ENCODE results near the gene NISCH.
"Not testable (repeated sequence)": the region's sequence is repeated elsewhere in the genome, so short reads cannot be mapped to it uniquely, and the experiment has no call there.

NISCH gene

GRCh38 chr3:52517796-52518722 is 62.7 kb downstream of the NISCH start:
- no peak for DNase-seq

- no peak for DNase-seq
These were observed 63.5 kb downstream of the NISCH start for GRCh38 chr3:52518723-52519444.

DNA sequence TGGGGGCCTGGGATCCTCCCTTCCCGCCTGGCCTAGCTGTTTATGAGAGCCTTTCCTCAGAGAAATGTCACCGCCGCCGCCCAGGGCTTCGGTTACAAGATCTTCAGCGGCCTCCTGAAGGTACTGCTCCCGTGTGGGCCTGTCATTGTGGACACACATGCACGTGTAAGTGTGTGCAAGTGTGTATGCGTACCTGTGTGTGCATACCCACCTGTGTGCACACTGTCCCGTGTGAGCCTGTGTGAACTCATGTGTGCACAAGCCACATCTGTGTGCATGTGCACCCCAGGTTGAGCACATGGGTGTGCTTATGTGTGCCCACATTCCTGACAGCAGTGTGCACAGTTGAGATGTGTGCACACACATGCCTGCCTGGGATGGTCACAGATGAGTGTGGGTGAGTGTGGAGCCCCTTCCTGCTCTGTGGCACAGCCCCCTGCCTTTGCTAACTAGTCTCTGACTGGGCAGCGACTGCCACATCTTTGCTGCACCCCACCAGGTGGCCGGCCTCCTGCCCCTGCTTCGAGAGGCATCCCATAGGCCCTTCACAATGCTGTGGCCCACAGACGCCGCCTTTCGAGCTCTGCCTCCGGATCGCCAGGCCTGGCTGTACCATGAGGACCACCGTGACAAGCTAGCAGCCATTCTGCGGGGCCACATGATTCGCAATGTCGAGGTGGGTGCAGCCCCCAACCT is 64.2 kb downstream of the NISCH start:
- no peak for DNase-seq

DNA sequence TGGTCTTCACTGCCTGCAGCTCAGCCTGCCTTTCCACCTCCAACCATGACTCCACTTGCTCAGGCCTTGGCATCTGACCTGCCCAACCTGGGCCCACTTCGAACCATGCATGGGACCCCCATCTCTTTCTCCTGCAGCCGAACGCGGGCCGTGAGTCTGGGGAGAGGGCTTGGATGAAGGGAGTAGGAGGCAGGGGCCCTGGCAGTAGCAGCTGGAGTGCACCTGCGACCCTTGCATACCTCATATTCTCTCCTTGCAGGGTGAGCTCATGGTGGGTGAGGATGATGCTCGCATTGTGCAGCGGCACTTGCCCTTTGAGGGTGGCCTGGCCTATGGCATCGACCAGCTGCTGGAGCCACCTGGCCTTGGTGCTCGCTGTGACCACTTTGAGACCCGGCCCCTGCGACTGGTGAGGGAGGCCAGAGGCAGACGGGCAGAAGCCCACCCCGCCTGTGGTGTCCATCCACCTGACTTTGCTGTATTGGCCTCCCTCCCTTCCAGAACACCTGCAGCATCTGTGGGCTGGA is 64.8 kb downstream of the NISCH start:
- no peak for DNase-seq

DNA sequence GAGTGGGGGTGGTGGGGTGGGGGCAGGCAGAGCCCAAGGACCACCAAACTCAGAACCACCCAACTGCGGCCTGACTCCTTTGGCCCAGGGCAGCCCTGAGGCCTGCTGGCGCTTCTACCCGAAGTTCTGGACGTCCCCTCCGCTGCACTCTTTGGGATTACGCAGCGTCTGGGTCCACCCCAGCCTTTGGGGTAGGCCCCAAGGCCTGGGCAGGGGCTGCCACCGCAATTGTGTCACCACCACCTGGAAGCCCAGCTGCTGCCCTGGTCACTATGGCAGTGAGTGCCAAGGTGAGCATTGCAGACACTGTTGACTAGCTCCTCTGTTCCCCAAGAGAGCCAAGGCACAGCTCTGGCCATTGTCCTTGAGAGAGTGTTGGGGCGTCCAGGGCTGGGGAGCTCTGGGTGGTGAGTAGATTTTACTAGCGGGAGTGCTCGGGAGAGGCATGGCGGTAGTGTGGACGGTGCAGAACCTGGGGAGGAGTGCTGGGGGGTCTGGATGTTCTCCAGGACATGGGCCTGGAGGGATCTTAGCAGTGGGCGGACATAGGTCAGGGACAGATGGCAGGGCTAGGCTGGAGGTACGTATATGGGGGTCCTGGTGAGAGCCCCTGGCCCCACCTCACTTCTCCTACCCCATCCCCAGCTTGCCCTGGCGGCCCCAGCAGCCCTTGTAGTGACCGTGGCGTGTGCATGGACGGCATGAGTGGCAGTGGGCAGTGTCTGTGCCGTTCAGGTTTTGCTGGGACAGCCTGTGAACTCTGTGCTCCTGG is 65.5 kb downstream of the NISCH start:
- no peak for DNase-seq

DNA sequence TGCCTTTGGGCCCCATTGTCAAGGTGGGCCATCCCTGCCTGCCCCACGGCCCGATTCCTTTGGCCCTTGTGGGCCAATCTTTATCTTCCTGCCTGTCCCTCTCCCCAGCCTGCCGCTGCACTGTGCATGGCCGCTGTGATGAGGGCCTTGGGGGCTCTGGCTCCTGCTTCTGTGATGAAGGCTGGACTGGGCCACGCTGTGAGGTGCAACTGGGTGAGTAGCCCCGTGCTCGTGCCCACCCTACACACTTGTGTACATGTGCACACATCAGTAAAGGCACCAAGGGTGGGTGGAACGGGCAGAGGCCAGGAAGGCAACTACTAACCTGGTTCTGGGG is 66.1 kb downstream of the NISCH start:
- DNase-seq: no peak

DNA sequence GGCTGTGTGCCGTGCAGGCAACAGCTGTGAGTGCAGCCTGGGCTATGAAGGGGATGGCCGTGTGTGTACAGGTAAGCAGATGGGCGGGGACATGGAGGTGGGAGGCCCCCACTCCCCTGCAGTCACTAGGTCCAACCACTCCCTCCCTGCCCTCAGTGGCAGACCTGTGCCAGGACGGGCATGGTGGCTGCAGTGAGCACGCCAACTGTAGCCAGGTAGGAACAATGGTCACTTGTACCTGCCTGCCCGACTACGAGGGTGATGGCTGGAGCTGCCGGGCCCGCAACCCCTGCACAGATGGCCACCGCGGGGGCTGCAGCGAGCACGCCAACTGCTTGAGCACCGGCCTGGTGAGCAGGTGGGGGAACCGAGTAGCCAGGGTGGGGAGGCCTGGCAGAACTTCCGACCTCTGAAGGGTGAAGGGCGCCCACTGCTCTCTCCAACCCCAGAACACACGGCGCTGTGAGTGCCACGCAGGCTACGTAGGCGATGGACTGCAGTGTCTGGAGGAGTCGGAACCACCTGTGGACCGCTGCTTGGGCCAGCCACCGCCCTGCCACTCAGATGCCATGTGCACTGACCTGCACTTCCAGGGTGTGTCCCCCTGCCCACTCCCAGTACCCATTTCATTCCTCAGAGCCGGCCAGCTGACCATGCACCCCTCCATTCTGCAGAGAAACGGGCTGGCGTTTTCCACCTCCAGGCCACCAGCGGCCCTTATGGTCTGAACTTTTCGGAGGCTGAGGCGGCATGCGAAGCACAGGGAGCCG is 66.7 kb downstream of the NISCH start:
- DNase-seq: no peak

- no peak for DNase-seq
These were observed 67.3 kb downstream of the NISCH start for GRCh38 chr3:52522651-52523251.

DNA sequence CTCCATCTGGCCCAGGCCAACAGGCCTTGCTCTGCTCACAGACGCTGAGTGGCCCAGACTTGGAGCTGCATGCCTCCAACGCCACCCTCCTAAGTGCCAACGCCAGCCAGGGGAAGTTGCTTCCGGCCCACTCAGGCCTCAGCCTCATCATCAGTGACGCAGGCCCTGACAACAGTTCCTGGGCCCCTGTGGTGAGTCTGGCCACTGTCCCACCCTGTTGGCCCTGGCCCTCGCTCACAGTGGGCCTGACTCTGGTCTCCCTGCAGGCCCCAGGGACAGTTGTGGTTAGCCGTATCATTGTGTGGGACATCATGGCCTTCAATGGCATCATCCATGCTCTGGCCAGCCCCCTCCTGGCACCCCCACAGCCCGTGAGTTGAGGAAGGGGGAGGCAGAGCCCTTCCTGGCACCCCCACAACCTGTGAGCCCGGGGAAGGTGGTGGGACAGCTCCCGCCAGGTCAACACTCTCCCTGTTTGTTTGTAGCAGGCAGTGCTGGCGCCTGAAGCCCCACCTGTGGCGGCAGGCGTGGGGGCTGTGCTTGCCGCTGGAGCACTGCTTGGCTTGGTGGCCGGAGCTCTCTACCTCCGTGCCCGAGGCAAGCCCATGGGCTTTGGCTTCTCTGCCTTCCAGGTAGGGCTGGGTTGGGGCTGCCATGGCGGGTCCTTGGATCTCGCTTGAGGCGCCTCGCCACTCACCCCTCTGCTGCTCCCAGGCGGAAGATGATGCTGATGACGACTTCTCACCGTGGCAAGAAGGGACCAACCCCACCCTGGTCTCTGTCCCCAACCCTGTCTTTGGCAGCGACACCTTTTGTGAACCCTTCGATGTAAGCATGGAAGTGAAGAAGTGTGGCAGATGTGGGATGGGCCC is 68.2 kb downstream of the NISCH start:
- no peak for DNase-seq

DNA sequence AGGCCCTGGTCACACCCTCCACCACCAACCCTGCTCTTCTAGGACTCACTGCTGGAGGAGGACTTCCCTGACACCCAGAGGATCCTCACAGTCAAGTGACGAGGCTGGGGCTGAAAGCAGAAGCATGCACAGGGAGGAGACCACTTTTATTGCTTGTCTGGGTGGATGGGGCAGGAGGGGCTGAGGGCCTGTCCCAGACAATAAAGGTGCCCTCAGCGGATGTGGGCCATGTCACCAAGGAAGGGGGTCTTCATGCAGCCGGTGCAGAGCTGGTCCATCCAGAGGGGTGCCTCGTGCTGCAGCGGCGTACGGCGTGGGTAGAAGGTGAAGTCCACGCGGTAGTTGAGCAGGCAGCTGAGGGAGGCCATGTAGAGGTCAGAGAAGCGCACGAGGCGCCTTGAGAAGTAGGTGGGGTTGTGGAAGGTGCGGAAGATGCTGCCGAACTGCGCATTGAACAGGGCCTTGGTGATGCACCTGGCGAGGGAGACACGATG is 68.9 kb downstream of the NISCH start:
- no peak for DNase-seq

DNA sequence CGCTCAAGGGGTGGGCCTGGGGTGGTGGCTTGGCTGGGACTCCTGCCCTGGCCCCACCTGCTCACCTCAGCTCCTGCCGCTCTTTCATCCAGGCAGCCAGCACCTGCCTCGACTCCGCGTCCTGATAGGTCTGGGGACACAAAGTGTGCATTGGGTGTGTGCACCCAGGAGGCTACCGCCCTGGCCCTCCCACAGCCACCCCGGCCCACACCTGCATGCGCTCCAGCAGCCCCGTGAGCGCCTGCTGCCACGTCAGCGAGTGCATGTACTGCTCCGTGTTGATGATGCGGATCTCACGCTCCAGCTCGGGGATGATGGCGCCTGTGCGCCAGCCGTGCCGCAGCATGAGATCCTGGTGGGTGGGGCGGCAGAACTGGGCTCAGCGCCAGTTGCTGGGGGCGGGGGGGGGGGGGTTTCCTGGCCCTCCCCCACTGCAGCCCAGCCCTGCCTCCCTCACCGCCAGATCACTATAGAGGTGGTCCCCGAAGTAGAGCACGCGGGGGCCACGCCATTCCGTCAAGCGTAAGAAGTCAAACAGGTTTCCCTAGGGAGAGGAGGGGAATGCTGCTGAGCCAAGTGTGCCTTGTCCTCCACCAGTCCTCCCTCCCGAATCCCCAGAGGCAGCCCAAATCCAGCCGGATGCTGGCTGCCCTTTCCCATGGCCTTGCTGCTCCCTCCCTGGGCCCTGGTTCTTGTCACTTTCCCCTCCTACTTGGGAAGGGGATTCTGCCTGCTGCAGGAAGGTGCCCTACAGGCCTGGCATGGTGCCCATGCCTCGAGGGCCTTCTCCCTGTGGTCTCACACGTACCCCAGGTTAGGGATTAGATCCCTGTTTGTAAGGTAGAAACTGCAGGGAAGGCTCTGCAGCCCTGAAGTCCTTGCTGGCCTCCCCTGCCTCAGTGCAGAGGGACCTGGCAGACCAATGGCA is 69.6 kb downstream of the NISCH start:
- DNase-seq: no peak

DNA sequence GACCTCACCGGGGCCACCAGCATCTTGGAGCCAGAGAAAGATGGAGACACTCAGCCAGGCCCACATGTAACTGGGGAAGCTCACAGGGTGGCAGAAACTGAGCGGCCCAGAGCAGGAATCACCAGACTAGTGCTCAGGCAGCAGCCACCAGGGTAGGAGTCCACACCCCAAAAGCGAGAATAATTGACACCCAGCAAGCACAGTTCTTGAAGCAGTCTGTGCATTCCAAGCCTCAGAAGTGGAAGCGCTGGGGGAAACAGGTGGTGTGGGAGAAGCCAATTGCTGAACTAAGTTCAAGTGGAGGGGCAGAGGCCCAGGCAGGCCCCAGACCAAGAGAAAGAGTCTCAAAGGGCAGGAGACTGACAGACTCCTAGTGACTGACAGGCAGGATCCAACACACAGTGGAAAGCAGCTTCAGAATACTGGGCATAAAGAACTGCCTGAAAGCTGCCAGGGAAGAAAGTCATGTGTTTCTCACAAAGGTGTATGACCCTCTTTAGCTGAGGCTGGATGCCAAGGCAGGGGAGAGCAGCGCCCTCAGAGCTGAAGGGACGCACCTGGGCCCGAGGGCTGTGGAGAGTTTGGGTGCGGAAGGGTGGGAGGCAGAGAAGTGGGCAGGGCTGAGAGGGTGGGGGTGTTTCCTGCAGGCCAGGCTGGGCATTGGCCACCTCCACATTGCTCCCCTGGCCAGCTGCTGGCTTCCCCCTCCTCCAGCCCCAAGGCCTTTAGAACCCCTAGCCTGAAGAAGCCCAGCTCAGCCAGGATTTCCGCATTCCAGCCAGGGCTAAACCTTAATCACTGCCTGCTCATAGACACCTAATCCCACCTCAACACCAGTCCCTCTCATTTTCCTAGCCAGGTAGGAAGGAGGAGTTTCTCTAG is 70.5 kb downstream of the NISCH start:
- DNase-seq: no peak

- DNase-seq: not testable (repeated sequence)
These were observed 71.3 kb downstream of the NISCH start for GRCh38 chr3:52526671-52527038.

GRCh38 chr3:52527039-52527731 is 71.8 kb downstream of the NISCH start:
- DNase-seq: no peak

DNA sequence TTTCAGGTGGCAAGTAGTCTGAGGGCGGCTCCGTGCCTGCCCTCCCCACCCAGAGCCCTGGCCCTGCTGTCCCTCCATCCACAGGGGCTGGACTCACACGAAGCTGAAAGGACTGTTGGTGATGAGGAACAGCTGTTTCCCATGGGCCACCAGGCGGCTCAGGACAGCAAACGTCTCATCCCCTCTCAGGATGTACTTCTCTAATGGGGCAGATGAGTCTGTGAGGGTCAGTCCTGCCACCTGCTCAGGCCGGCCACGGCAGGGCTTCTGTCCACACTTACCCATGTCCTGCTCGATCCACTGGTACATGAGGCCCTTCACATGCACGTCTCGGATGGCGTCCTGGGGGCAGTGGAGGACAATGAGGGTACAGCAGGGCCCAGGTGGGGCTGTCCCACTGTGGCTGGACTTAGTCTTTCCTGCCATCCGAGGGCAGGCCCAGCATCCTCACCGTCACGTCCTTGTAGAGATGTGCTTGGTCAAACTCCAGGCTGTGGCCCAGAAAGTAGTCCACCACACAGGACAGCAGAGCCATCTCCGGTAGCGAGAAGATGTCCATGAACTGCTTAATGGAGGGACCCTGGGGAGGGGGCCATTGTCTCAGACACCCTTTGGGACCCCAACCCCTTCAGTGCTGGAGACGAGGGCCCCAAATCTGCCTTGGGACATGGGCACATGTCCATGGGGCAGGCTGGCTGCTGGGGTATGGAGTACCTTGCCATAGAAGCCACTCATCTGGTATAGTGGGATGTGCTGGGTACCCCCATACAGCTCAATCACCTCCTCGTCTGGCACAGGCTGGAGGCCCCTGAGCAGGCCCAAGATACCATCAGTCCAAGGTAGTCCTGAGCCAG is 72.6 kb downstream of the NISCH start:
- no peak for DNase-seq
